Fibroblast of lung (primary cell): Measurements from ENCODE around the gene MORN4.

Experiments
- CTCF ChIP-seq, 2 donors: IDR thresholded peaks in 1 of 2; conservative IDR thresholded peaks in 1 of 2; 1 replicate in 1 of 2; 2 replicates in 1 of 2; pipeline ENCODE4 v1.5.1; 2011 to 2012; ENCODE audit warnings: low read length in 2 of 2, control low read depth in 1 of 2, inconsistent platforms in 1 of 2, low read depth in 1 of 2, mild to moderate bottlenecking in 1 of 2
- EZH2 ChIP-seq: IDR thresholded peaks from 2 replicates; pipeline ENCODE4 v1.5.1; 2012; ENCODE audit warnings: low read length, control low read depth, mild to moderate bottlenecking; ENCODE audit errors: missing control alignments

- TF ChIP-seq CTCF (conservative IDR thresholded peaks at IDR 0.05 in 1 of 2, IDR thresholded peaks at IDR 0.05 in 1 of 2; ENCODE audit: low read depth in 1 of 2, low read length in 2 of 2) (no peak), EZH2 (no peak)
These were observed 66.8 kb downstream of the MORN4 start for GRCh38 chr10:97566336-97566996.
